ENCODE results near the gene SEMA4D. TPM values are rescaled to one million over a fixed set of nuclear protein-coding genes. Genes with fewer than 3 reads are reported as not detected.

Gene SEMA4D
- total RNA-seq, 4 donors from 2014 or later = 1.5 to 27.8 (median 11.6) TPM

DNA sequence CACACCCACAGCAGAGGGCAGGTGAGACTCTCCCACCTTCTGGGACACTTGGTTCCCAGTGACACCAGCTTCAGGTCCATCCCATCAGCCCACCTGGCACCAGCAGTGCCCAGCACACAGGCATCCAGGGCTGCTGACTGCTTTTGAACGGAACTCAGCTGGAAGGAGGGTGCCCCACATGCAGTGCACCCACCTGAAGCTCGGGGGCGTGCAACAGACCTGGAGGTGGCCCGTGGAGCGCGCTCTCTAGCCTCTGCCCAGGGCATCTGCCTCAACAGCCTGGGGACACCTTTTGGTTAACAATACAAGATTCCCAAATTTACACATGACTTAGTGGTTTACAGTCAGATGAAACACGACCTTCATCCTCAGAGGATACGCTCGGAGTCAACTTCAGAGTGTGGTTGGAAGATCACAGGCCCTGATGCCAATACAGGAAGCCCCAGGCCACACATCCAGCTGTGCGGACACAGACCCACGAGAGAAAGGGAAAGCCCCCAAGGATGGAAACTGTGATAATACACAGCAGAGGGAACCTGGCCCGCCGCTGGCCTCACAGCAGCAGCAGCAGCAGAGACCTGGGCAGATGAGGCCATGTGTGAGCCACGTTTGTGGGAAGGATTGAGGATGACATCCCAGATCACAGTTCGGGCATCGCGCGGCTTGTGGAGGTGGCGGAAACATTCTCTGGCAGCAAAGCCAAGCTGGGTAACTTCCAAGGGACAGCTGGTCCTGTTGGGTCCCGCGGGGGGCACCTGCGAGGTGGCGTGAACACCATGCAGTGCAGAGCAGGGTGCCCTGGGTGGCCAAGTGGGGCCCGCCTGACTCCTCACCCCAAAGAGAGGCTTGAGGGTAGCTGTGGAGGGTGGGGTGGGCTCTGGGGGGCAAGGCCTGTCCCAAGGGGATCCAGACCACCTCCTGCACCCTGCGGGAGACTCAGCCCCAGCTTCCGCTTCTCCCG, 115.6 kb downstream of the SEMA4D start:
- no peak overlapping the region for H3K4me3 ChIP-seq
- H3K27ac ChIP-seq = no peak overlapping the region

DNA sequence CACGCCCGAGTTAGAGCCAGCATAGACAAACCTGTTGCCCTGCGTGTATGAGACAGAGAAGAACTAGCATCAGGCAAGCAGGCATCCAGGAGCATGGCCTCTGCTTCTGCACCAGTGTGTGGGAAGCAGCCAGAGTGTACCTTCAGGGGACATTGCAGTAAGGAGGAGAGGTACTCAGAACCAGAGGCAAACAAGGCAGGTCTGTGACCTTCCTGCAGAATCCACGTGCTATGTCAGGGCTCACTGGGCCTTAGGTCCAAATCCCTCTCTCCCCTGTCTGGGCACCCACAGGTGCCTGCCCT, 116.7 kb downstream of the SEMA4D start:
- Histone ChIP-seq H3K27ac (no peak overlapping the region), H3K9me3 (no peaks in the 10 kb centered on the region), H3K4me3 (no peak overlapping the region), H3K4me1 (no peaks in the 10 kb centered on the region), H3K27me3 (no peaks in the 10 kb centered on the region), H3K36me3 (no peaks in the 10 kb centered on the region)
- intact Hi-C loops (cut with DNase I; ENCODE audit: low total_unique reads) = no loop called here
- TF ChIP-seq POLR2A (IDR thresholded peaks at IDR 0.05) = no peak
- TF ChIP-seq, protein P1, sequence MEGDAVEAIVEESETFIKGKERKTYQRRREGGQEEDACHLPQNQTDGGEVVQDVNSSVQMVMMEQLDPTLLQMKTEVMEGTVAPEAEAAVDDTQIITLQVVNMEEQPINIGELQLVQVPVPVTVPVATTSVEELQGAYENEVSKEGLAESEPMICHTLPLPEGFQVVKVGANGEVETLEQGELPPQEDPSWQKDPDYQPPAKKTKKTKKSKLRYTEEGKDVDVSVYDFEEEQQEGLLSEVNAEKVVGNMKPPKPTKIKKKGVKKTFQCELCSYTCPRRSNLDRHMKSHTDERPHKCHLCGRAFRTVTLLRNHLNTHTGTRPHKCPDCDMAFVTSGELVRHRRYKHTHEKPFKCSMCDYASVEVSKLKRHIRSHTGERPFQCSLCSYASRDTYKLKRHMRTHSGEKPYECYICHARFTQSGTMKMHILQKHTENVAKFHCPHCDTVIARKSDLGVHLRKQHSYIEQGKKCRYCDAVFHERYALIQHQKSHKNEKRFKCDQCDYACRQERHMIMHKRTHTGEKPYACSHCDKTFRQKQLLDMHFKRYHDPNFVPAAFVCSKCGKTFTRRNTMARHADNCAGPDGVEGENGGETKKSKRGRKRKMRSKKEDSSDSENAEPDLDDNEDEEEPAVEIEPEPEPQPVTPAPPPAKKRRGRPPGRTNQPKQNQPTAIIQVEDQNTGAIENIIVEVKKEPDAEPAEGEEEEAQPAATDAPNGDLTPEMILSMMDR (IDR thresholded peaks at IDR 0.05) = no peak
- no peak for DNase-seq

More for the DNA sequence above, 115.6 kb downstream of the SEMA4D start:
- Histone ChIP-seq H3K4me1 (no peaks in the 10 kb centered on the region), H3K36me3 (no peaks in the 10 kb centered on the region), H3K9me3 (no peaks in the 10 kb centered on the region), H3K27me3 (no peaks in the 10 kb centered on the region)
- intact Hi-C loops (cut with DNase I; ENCODE audit: low total_unique reads) = no loop called here
- no peak for TF ChIP-seq POLR2A (IDR thresholded peaks at IDR 0.05)
- TF ChIP-seq, protein P1 (IDR thresholded peaks at IDR 0.05) = no peak
- no peak for DNase-seq

DNA sequence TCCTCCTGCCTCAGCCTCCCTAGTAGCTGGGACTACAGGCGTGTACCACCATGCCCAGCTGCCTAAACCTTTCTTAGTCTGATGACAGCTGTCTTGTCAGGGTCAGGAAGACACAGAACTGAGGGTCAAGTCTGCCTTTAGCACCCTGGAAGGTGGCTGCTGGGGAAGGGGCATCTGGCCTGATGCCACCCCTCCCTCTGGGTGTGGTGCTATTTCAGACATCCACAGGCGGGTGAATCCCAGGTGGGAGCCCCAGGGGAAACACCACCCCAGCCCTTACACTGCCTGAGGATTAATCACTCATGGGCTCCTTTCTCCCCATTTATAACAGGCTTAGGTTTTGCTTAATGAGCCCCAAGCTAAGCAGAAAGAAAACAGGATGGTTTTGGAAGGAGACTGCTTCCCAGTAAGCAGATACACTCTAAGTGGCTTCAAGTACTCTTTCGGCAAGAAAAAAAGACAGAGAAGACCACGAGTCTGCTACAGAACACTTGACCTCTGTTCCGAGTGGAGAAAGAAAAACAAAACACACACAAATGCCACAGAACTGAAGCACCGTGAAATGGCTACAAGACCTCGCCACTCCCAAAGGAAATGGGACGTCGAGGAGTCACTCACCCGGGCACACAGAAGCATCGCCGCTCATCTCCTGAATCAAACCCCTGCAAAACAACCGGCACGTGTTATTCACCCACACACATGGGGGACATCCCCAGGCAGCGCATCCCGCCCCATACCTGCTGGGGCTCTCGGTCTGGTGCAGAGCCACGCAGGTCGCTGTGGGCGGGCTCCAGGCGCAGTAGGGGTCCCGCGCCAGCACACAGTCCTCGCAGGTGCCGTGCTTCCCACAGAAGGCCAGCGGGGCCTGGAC, 117.2 kb downstream of the SEMA4D start:
- H3K9me3 ChIP-seq = no peaks in the 10 kb centered on the region
- H3K4me3 ChIP-seq = no peak overlapping the region
- no peaks in the 10 kb centered on the region for H3K36me3 ChIP-seq
- no peak overlapping the region for H3K27ac ChIP-seq
- TF ChIP-seq, protein P1 (IDR thresholded peaks at IDR 0.05) = no peak
- TF ChIP-seq POLR2A (IDR thresholded peaks at IDR 0.05) = no peak
- intact Hi-C loops (cut with DNase I; ENCODE audit: low total_unique reads) = no loop called here
- no peaks in the 10 kb centered on the region for H3K4me1 ChIP-seq
- no peak for DNase-seq
- H3K27me3 ChIP-seq = no peaks in the 10 kb centered on the region

DNA sequence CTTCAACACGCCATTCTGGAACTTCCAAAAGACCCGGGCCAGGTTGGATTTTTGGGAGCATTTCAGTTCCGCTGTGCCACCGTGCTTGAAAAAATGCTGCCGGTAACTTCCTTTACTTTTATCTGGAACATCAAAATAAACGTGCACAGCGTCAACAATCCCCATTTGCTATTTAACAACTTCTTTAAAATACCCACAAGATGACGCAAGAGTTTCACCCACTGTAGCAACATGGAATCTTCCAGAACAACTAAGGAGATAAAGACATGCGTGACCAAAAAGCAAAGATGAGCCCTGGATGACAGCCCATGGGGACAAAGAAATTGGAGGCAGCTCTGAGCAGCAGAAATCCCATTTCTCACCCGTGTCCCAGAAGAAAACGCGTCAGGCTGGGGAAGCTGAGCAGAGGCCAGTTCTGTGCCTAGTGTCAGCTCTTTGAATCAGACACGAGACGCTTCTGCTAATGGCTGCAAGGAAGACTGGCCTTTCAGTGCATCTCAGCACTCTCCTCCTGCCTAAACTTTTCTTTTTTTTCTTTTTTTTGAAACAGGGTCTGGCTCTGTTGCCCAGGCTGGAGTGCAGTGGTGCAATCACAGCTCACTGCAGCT, 118.3 kb downstream of the SEMA4D start:
- DNase-seq = no peak
- TF ChIP-seq POLR2A (IDR thresholded peaks at IDR 0.05) = no peak
- TF ChIP-seq, protein P1 (IDR thresholded peaks at IDR 0.05) = no peak
- Histone ChIP-seq H3K4me3 (no peak overlapping the region), H3K4me1 (no peaks in the 10 kb centered on the region), H3K27me3 (no peaks in the 10 kb centered on the region), H3K9me3 (no peaks in the 10 kb centered on the region), H3K27ac (no peak overlapping the region), H3K36me3 (no peaks in the 10 kb centered on the region)
- intact Hi-C loops (cut with DNase I; ENCODE audit: low total_unique reads) = no loop called here

All from uterus (tissue), 4 donors.